ENCODE results near the gene ATP5F1E. TPM values are rescaled to one million over a fixed set of nuclear protein-coding genes. Genes with fewer than 3 reads are reported as not detected.

Gene ATP5F1E
- total and polyA plus RNA-seq, 9 of the 15 experiments (the other 6 are each of a cell fraction or from before 2014, with no cell fraction given): 60.3 to 162 (median 113) TPM

DNA sequence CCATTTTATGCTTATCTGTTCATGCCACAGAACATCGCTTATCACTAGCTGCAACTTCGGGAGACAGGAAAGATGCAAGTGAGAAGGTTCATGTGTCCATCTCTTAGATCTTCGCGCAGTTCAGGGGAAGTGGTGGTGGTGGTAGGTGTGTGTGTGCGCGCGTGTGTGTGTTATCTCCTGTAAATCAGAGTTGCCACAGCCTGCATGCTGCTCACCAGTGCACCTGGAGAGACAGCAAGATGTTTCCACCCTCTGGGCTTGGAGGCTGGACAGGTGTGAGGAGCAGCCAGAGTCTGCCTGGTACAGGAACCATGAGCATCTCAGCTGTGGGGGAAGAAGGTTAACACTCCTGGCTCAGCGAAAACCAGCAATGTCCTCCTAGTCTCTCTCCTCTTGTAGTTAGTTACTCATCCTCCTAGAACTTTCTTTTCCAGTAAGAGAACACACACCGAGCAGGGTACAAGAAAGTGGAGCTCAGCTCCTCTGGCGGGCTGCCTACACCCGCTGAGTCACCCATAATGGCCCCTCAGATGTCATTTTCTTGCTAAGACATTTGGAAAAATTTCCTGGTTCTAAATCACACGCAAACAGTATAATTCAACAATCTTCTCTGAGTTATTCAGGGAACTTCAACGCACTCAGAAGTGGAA, 18.1 kb downstream of the ATP5F1E start (continued):
- TF ChIP-seq KLF16 (IDR thresholded peaks at IDR 0.05) (0 out of 2 replicates have a peak, but pooled peaks have one; percentile 5), CTBP1 (IDR thresholded peaks at IDR 0.05; ENCODE audit: borderline replicate concordance) (peak; percentile 78), RFX1 (IDR thresholded peaks at IDR 0.05) (no peak), GTF3C2 (IDR thresholded peaks at IDR 0.05; ENCODE audit: borderline replicate concordance, extremely low read depth, insufficient read length) (no peak), ELF4 (CRISPR knock-in tag; IDR thresholded peaks at IDR 0.05) (no peak), AFF4 (CRISPR knock-in tag; IDR thresholded peaks at IDR 0.05) (no peak), E2F4 (CRISPR knock-in tag; IDR thresholded peaks at IDR 0.05; ENCODE audit: low read depth) (no peak), ZNF696 (CRISPR knock-in tag; conservative IDR thresholded peaks at IDR 0.05) (no peak), RCOR1 (IDR thresholded peaks at IDR 0.05; ENCODE audit: borderline replicate concordance in 1 of 2, low read depth in 2 of 2, low read length in 2 of 2) (peak in 1 of 2 experiments; percentile 37; a peak in 1 of 4 replicates), CBFA2T3 (IDR thresholded peaks at IDR 0.05) (peak; percentile 67), MTA1 (IDR thresholded peaks at IDR 0.05; ENCODE audit: borderline replicate concordance) (0 out of 2 replicates have a peak, but pooled peaks have one; percentile 18), YY1 (IDR thresholded peaks at IDR 0.05; ENCODE audit: borderline replicate concordance in 1 of 3, control insufficient read depth in 1 of 3, extremely low read depth in 1 of 3, insufficient read depth in 3 of 3, insufficient read length in 1 of 3, insufficient replicate concordance in 2 of 3, low read depth in 1 of 3, low read length in 2 of 3) (peak in 1 of 3 experiments; percentile 26), ARID1B (IDR thresholded peaks at IDR 0.05) (0 out of 2 replicates have a peak, but pooled peaks have one; percentile 30), ZNF766 (CRISPR knock-in tag; conservative IDR thresholded peaks at IDR 0.05) (peak; percentile 12; the same call in 1 of the 2 replicates), CHD1 (IDR thresholded peaks at IDR 0.05; ENCODE audit: low read length) (peak; percentile 31), KDM1A (IDR thresholded peaks at IDR 0.05) (peak in 1 of 2 experiments; percentile 64; a peak in 2 of 4 replicates), ILF3 (IDR thresholded peaks at IDR 0.05; ENCODE audit: borderline replicate concordance) (no peak), NR4A1 (CRISPR knock-in tag; IDR thresholded peaks at IDR 0.05) (no peak), NR4A1 (tag; IDR thresholded peaks at IDR 0.05) (no peak), TRIM24 (IDR thresholded peaks at IDR 0.05) (0 out of 4 replicates have a peak, but pooled peaks of 1 of the 2 experiments have one; percentile 11), ZNF316 (IDR thresholded peaks at IDR 0.05) (0 out of 2 replicates have a peak, but pooled peaks have one; percentile 14)
